Fibroblast of lung (primary cell): Measurements from ENCODE around the gene ZNF503.

Experiments
- CTCF ChIP-seq, 2 donors: IDR thresholded peaks in 1 of 2; conservative IDR thresholded peaks in 1 of 2; 1 replicate in 1 of 2; 2 replicates in 1 of 2; pipeline ENCODE4 v1.5.1; 2011 to 2012; ENCODE audit warnings: low read length in 2 of 2, control low read depth in 1 of 2, inconsistent platforms in 1 of 2, low read depth in 1 of 2, mild to moderate bottlenecking in 1 of 2
- EZH2 ChIP-seq: IDR thresholded peaks from 2 replicates; pipeline ENCODE4 v1.5.1; 2012; ENCODE audit warnings: low read length, control low read depth, mild to moderate bottlenecking; ENCODE audit errors: missing control alignments

- no peak for TF ChIP-seq CTCF (conservative IDR thresholded peaks at IDR 0.05 in 1 of 2, IDR thresholded peaks at IDR 0.05 in 1 of 2; ENCODE audit: low read depth in 1 of 2, low read length in 2 of 2)
- no peak for TF ChIP-seq EZH2
Observed at GRCh38 chr10:75388082-75388481, 13.5 kb downstream of the ZNF503 start.
